ENCODE results near the gene TSPAN9. TPM values are rescaled to one million over a fixed set of nuclear protein-coding genes. Genes with fewer than 3 reads are reported as not detected.

TSPAN9 gene
- total and polyA plus RNA-seq, 2 experiments from 2014 or later, result 6.0 to 31.5 TPM

DNA sequence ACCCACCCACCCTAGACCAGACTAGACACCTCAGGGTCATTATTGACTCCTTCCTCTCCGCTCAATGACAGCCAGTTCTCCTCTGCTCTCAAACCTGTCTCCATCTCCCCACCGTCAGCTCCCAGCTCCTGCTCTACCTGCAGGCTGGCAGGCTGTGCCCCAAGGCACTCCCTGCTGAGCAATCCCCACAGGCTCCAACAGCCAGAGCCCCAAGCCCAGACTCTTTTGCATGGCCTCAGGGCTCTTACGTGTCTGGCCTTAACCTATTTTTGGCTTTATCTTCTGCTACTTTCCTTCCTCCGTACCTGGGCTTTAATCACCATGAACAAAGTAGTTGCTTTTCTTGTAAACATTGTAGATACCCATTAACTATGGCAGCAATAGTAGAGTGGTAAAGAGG is 250.9 kb downstream of the TSPAN9 start:
- no peaks in the 10 kb centered on the region for H3K27me3 ChIP-seq (ENCODE audit: insufficient read depth)
- no peak overlapping the region for H3K4me3 ChIP-seq
- Mint-ChIP-seq H3K27ac (no peak overlapping the region), H3K27me3 (ENCODE audit: insufficient read depth, low read depth, poor library complexity) (peaks cover 3% of the 10 kb centered on the region), H3K36me3 (ENCODE audit: low read depth) (no peaks in the 10 kb centered on the region), H3K4me3 (no peak overlapping the region), H3K4me1 (peaks cover 14% of the 10 kb centered on the region), H3K9me3 (no peaks in the 10 kb centered on the region)
- TF ChIP-seq STAT1 (IDR thresholded peaks at IDR 0.05; ENCODE audit: unreplicated experiment), result no peak
- no peak for TF ChIP-seq EZH2phosphoT487 (IDR thresholded peaks at IDR 0.05; ENCODE audit: unreplicated experiment)
- no peak for TF ChIP-seq NANOG (IDR thresholded peaks at IDR 0.05; ENCODE audit: borderline replicate concordance)
- TF ChIP-seq, protein P1, sequence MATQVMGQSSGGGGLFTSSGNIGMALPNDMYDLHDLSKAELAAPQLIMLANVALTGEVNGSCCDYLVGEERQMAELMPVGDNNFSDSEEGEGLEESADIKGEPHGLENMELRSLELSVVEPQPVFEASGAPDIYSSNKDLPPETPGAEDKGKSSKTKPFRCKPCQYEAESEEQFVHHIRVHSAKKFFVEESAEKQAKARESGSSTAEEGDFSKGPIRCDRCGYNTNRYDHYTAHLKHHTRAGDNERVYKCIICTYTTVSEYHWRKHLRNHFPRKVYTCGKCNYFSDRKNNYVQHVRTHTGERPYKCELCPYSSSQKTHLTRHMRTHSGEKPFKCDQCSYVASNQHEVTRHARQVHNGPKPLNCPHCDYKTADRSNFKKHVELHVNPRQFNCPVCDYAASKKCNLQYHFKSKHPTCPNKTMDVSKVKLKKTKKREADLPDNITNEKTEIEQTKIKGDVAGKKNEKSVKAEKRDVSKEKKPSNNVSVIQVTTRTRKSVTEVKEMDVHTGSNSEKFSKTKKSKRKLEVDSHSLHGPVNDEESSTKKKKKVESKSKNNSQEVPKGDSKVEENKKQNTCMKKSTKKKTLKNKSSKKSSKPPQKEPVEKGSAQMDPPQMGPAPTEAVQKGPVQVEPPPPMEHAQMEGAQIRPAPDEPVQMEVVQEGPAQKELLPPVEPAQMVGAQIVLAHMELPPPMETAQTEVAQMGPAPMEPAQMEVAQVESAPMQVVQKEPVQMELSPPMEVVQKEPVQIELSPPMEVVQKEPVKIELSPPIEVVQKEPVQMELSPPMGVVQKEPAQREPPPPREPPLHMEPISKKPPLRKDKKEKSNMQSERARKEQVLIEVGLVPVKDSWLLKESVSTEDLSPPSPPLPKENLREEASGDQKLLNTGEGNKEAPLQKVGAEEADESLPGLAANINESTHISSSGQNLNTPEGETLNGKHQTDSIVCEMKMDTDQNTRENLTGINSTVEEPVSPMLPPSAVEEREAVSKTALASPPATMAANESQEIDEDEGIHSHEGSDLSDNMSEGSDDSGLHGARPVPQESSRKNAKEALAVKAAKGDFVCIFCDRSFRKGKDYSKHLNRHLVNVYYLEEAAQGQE (IDR thresholded peaks at IDR 0.05; ENCODE audit: unreplicated experiment), result no peak
- TF ChIP-seq JUNB (IDR thresholded peaks at IDR 0.05; ENCODE audit: unreplicated experiment), result no peak
- TF ChIP-seq ZNF331 (CRISPR knock-in tag; IDR thresholded peaks at IDR 0.05; ENCODE audit: low read depth), result no peak
- TF ChIP-seq, protein P2, sequence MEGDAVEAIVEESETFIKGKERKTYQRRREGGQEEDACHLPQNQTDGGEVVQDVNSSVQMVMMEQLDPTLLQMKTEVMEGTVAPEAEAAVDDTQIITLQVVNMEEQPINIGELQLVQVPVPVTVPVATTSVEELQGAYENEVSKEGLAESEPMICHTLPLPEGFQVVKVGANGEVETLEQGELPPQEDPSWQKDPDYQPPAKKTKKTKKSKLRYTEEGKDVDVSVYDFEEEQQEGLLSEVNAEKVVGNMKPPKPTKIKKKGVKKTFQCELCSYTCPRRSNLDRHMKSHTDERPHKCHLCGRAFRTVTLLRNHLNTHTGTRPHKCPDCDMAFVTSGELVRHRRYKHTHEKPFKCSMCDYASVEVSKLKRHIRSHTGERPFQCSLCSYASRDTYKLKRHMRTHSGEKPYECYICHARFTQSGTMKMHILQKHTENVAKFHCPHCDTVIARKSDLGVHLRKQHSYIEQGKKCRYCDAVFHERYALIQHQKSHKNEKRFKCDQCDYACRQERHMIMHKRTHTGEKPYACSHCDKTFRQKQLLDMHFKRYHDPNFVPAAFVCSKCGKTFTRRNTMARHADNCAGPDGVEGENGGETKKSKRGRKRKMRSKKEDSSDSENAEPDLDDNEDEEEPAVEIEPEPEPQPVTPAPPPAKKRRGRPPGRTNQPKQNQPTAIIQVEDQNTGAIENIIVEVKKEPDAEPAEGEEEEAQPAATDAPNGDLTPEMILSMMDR (conservative IDR thresholded peaks at IDR 0.05; ENCODE audit: low read depth in 2 of 2), result no peak
- TF ChIP-seq POLR2AphosphoS5 (IDR thresholded peaks at IDR 0.05; ENCODE audit: low read depth), result no peak
- TF ChIP-seq, protein P3, sequence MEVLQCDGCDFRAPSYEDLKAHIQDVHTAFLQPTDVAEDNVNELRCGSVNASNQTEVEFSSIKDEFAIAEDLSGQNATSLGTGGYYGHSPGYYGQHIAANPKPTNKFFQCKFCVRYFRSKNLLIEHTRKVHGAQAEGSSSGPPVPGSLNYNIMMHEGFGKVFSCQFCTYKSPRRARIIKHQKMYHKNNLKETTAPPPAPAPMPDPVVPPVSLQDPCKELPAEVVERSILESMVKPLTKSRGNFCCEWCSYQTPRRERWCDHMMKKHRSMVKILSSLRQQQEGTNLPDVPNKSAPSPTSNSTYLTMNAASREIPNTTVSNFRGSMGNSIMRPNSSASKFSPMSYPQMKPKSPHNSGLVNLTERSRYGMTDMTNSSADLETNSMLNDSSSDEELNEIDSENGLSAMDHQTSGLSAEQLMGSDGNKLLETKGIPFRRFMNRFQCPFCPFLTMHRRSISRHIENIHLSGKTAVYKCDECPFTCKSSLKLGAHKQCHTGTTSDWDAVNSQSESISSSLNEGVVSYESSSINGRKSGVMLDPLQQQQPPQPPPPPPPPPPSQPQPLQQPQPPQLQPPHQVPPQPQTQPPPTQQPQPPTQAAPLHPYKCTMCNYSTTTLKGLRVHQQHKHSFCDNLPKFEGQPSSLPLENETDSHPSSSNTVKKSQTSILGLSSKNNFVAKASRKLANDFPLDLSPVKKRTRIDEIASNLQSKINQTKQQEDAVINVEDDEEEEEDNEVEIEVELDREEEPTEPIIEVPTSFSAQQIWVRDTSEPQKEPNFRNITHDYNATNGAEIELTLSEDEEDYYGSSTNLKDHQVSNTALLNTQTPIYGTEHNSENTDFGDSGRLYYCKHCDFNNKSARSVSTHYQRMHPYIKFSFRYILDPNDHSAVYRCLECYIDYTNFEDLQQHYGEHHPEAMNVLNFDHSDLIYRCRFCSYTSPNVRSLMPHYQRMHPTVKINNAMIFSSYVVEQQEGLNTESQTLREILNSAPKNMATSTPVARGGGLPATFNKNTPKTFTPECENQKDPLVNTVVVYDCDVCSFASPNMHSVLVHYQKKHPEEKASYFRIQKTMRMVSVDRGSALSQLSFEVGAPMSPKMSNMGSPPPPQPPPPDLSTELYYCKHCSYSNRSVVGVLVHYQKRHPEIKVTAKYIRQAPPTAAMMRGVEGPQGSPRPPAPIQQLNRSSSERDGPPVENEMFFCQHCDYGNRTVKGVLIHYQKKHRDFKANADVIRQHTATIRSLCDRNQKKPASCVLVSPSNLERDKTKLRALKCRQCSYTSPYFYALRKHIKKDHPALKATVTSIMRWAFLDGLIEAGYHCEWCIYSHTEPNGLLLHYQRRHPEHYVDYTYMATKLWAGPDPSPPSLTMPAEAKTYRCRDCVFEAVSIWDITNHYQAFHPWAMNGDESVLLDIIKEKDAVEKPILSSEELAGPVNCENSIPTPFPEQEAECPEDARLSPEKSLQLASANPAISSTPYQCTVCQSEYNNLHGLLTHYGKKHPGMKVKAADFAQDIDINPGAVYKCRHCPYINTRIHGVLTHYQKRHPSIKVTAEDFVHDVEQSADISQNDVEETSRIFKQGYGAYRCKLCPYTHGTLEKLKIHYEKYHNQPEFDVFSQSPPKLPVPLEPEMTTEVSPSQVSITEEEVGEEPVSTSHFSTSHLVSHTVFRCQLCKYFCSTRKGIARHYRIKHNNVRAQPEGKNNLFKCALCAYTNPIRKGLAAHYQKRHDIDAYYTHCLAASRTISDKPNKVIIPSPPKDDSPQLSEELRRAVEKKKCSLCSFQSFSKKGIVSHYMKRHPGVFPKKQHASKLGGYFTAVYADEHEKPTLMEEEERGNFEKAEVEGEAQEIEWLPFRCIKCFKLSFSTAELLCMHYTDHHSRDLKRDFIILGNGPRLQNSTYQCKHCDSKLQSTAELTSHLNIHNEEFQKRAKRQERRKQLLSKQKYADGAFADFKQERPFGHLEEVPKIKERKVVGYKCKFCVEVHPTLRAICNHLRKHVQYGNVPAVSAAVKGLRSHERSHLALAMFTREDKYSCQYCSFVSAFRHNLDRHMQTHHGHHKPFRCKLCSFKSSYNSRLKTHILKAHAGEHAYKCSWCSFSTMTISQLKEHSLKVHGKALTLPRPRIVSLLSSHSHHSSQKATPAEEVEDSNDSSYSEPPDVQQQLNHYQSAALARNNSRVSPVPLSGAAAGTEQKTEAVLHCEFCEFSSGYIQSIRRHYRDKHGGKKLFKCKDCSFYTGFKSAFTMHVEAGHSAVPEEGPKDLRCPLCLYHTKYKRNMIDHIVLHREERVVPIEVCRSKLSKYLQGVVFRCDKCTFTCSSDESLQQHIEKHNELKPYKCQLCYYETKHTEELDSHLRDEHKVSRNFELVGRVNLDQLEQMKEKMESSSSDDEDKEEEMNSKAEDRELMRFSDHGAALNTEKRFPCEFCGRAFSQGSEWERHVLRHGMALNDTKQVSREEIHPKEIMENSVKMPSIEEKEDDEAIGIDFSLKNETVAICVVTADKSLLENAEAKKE (CRISPR knock-in tag; IDR thresholded peaks at IDR 0.05), result no peak
- TF ChIP-seq EZH2 (IDR thresholded peaks at IDR 0.05; ENCODE audit: low read depth, unreplicated experiment), result no peak
- H3K9me2 ChIP-seq (ENCODE audit: insufficient read depth), result no peaks in the 10 kb centered on the region
- H3K36me3 ChIP-seq (ENCODE audit: insufficient read depth), result no peaks in the 10 kb centered on the region
- no peak overlapping the region for H2AFZ ChIP-seq
- no peak overlapping the region for H3K27ac ChIP-seq (ENCODE audit: low read depth)
- ATAC-seq, result no peak
- H4K20me1 ChIP-seq (replicated peaks; ENCODE audit: insufficient read depth), result no peaks in the 10 kb centered on the region
- no peaks in the 10 kb centered on the region for H3K79me2 ChIP-seq (replicated peaks; ENCODE audit: insufficient read depth)
- 0 out of 2 replicates have a peak, but pooled peaks cover 7% of the 10 kb centered on the region for H3K4me1 ChIP-seq (ENCODE audit: insufficient read depth)
- H3K4me2 ChIP-seq, result no peak overlapping the region
- no peak for DNase-seq (ENCODE audit: low spot score)
- no peaks in the 10 kb centered on the region for H3F3A ChIP-seq (replicated peaks; ENCODE audit: low read depth)
